IPS DF 19.7 (cell line): ENCODE data around the gene PACS2.

Experiments
- DNase-seq: peaks from one replicate; pipeline ENCODE4 v3.0.0-alpha.2; 2013; ENCODE audit warnings: low read depth, low spot score

PACS2 gene

DNA sequence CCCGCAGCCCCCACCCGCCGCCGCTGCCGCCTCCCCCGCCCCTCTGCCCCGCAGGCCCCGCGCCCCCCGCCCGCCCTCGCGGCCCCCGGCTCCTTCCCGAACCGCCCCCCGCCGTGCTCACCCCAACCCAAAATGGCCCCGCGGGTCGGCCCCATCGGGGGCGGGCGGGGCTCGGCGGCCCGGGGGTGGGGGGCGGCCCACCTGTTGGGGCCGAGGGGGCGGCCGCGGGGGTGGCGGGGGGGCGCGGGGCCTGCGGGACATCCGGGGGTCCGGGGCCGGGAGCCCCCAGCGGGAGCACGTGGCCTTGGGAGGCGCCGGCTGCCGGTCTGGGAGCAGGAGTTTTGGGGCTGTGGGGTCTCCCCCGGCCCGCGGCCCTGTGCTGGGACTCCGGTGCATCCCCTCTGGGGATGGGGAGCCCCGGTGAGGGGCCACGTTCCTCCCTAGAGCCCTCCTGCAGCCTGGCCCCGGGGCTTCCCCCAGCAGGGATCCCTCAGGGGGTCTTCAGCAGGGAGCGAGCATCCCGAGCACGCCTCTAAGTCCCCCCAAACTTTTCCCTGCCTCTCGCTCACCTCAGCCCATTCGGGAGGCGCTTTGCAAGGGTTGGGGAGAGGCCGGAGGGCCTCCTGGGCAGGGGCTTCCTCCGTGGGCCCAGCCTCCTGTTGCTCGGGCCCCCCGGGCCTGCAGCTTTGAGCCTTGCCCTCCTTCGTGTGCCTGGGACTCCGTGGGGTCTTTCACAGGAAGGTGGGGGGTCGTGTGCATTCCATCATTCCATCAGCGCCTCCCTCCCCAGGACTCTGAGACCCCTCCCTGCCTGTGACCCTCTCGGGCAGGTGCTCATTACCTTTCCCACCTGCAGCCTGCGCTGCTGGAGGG is 105.8 kb downstream of the PACS2 start:
- DNase-seq = no peak

DNA sequence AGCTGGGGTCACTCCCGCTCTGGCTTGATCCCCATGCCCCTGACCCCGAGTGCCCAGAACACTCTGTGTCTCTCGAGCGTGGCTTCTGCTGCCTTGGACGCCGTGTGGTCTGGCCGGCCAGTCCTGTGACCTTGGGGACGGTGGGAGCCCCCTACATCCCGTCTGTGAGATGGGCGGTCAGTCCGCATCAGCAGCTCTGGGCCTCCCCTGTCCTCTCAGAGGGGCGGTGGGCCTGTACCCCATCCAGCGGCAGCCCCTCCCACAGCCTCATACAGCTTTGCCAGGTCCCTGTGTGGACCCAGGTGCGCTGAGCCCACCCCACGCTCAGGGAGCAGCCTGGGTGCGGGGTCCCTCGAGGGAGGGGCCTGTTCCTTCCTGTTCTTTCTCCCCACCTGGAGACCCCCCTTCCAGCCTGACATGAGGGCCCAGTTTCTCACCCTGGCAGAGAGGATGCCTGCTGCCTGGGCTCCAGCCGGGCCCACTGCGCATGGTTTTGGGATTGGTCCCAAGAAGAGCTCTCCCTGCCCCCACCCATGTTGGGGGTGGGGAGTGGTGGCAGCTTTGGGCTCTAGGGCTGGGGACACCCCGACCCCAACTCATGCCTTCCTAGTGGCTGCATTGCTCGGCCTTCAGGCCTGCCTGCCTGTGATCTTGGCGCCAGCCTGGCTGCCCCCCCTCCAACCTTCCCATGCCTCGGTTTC is 106.6 kb downstream of the PACS2 start:
- DNase-seq = no peak

DNA sequence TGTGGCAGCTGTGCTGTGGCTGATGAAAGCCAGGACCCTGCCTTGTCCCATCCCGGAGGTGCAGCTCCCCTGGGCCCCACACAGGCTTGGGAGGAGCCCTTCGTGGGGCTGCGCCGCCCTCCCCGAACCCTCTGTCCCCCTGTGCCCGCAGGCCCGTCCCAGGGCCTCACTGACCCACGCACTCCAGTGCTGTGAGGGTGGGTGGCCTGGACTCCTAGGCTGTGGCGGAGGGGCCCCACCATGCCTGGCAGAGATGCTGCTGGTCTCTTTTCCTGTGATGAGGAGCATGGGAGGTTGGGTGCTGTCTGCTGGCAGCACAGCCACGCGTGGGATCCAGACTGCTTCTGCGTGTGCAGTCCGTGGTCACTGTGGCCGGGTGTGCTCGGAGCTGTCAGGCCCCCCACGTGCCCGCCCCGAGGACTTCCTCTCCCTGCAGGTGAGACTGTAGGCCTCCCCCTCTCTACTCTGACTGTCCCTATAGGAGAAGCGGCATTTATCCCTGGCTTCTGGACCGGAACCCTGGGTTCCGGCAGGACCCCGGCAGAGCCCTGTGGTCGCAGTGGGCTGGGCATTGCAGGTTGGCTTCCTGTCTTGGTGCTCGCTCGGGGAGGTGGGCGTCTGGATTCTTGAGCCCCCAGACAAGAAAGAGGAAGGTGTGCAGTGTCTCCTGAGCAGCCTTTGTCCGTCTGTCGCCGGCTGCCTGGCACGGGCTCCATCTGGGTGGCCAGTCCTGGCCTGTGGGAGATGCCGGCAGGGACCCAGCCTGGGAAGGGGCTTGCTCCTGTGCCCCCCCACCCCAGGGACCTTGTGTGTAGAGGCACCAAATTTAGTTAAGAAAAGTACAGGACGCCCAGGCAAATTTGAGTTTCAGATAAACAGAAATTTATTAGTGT is 107.4 kb downstream of the PACS2 start:
- no peak for DNase-seq

DNA sequence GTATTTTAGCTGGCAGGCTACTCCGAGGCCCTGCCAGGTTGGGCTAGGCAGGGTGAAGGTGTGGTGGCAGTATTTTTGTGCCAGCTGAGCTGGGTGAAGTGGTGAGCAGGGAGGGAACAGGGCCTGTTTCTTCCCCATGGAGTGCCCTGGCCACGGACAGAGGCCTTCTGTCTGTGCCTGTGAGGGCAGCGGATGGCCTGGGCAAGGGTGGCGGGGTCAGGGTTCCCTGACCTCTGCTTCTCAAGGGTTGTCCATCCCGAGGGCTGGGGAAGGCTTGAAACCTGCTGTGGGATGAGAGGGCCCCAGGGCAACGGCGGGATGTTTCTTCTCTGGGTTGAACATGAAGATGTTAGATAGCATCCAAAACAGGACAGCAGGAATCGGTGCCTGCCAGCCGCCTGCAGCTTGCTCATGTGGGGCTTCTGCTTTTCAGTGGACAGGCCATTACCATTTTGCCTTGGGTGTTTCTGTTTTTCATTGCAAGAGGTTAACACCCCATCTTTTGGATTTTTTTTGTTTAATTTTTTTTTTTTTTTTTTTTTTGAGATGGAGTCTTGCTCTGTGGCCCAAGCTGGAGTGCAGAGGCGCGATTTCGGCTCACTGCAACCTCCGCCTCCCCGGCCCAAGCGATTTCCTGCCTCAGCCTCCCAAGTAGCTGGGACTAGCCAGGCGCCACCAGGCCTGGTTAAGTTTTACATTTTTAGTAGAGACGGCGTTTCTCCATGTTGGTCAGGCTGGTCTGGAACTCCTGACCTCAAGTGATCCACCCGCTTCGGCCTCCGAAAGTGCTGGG is 108.3 kb downstream of the PACS2 start:
- DNase-seq = no peak

DNA sequence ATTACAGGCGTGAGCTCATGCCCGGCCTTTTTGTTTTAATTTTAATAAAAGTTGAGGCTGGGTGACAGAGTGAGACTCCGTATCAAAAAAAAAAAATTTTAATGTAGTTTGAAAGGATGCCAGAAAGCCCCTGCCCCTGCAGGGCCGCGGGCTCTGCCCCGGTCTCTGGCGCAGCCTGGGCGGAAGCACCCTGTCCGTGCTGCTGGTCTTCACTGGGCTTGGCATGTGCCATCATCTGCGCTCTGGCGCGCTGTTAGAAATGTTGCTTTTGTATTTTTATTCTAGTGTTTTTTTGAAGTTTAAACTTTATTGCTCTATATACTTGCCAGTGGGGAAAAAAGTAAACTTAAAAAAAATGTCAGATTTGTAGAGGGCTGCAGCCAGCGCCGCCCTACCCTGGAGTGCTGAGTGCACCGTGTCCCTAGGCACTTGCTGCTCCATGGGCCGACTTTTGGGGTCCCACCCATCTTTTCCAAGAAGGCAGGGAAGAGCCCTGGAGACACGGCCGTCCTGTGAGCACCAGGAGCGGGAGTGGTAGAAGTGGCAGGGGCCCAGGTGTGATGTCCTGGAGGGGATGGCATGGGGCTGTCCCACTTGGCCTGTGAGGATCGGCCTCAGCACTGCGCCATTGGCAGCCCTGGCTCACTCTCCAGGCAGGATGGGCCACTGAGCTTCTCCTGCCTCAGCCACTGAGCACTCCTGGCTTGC is 109.1 kb downstream of the PACS2 start:
- DNase-seq = no peak

DNA sequence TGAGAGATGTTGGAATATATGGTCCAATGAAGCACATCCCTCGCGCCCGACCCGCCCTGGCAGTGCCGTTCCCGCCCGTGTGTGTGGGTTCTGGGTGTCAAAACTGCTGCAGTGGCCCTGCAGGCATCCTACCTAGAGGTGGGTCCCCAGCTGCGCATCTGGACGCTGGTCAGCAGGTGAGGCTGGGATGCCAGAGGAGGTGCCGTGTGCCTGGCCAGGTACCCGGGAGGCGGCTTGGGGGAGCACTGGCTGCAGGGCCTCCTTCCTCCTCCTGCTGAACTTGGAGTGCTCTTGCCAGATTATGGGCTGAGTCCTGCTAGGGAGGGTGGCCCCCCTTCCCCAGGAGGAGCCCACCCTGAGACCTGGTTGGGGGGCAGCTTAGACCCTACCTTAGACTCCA is 110.3 kb downstream of the PACS2 start:
- DNase-seq = no peak

DNA sequence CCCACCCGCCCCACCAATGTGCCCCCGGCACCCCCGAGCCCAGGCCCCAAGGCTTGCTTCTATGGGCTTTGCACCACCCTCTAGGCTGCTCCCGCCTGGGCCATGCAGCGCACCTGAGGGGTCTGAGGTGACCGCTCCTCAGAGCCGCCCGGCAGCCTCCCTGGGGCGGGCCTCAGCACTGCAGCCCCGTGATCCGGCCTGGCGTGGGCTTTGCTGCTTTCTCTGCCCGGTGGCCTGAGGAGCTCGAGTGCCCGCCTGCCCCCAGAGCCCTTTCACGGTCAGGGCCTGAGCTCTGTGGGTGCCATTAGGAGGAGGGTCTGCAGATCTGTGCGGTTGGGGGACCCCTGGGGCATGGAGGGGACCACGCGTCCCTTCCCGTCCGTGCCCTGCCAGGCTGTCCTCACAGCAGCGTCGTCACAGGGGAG is 111.3 kb downstream of the PACS2 start:
- DNase-seq = no peak

DNA sequence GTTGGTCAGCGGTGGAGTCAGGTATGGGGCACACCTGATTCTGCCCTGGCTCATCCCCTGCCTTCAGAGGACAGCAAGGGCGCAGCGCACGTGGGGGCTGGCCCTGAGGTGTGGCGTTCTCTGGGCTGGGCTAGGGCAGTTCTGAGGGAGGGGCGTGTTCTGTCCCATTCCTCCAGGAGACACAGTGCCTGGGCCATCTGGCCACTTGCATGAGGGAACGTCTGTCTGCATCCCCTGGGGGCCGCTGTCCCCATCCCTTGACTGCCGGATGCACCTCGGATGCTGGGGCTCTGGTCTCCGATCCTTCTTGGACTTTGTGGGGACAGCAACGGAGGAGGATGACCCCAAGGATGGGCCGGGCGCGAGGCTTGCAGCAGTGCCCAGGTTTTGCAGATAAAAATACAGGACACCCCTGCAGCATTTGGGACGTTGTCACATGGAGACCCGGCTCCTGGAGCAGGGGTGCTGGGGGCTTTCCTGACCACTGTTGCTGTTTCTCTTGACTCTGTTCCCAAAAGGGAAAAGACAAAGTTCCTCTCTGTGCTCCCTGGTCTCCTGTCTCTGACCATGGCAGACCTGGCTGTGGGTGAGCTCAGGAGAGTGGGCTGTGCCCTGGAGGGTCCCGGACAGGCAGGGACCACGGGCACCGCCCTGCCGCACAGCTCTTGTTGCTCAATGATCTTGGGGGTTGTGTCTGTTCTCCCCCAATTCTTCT is 112.0 kb downstream of the PACS2 start:
- no peak for DNase-seq

DNA sequence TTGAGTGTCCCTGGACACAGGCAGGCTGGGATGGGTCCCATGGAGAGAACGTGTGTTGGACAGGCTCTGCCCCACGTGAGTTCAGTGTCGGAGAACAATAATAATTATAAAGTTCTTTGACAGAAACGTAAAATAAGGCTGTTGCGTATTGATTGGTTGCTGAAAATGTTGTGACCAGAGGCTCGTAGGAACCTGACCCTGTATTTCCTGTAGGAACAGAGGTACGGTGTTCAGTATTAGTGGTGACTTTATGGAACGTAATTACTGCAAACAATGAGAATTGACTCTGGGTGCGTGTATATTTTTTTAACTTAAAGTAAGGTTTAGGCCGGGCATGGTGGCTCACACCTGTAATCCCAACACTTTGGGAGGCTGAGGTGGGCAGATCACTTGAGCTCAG is 112.9 kb downstream of the PACS2 start:
- no peak for DNase-seq

DNA sequence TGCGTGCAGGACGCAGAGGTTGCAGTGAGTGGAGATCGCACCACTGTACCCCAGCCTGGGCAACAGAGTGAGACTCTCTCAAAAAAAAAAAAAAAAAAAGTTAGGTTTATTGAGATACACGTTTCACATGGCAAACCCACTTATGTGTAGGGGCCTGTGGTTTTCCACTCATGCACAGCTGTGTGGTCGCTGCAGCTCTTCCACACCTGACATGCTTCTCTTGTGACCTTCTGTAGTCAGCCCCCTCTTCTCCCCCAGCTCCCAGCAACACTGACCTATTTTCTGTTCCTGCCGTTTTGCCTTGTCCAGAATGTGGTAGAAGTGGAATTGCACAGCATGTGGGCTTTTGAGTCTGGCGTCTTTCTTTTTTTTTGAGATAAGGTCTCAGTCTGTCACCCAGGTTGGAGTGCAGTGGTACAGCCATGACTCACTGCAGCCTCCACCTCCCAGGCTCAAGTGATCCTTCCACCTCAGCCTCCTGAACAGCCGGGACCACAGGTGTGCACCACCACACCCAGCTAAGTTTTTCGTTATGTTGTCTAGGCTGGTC is 113.5 kb downstream of the PACS2 start:
- DNase-seq = no peak

DNA sequence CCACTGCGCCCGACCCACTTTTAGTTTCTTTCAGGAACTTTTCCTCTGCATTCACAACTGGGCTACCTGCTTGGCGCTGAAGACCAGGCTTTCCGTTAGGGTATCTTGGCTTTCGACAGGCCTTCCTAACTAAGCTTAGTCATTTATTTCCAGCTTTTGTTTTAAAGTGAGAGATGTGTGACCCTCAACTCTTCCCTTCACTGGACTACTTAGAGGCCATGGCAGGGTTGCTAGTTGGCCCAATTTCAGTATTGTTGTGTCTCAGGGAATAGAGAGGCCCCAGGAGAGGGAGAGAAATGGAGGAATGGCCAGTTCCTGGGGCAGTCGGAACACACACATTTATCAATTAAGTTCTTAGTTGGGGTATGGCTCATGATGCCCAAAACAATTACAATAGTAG is 115.5 kb downstream of the PACS2 start:
- DNase-seq = no peak

DNA sequence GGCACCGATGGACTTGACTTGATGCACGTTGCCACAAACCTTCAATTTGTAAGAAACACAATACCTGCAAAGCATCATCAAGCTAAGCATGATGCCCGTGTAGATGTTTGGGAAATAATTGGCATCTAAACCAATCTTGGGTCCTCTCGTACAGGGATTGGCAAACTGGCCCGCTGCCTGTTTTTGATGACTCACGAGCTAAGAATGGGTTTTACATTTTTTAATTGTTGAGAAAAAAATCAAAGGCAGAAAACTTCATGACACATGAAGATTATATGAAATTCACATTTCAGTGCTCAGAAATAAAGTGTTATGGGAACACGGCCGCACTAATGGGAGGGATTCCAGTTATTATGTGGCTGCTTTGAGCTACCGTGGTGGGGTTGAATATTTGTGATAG is 116.0 kb downstream of the PACS2 start:
- no peak for DNase-seq

DNA sequence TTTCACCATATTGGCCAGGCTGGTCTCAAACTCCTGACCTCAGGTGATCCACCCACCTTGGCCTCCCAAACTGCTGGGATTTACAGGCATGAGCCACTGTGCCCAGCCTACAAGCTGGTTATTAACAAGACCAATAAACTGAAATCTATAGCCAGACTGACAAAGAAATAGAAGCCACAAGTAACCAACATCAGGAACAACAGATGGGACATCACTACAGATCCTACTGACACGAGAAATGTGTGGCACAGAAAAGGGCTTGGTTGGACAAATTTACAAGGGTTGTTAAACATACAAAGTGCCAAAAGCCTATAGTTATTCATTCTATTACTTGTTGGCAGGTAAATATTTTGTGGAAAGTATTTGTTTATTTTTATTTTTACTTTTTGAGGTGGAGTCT is 116.7 kb downstream of the PACS2 start:
- no peak for DNase-seq

DNA sequence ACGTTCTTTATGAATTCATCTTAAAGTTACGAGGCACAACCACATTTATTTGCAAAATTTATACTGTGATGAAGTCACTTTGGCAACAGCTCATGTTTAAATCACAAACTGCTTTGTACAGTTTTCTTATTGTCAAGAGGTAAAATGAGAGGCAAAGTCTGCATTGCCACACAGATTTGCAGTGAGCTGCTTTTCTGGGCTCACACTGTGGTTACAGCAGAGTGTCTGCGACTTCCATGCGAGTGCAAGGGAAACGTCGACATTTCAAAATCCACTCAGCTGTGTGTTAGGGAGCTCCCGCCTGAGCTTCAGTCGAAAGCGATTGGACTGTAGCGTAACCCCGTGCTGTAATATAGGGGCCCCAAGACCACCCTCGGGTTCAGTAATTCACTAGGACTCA is 118.1 kb downstream of the PACS2 start:
- DNase-seq = no peak

DNA sequence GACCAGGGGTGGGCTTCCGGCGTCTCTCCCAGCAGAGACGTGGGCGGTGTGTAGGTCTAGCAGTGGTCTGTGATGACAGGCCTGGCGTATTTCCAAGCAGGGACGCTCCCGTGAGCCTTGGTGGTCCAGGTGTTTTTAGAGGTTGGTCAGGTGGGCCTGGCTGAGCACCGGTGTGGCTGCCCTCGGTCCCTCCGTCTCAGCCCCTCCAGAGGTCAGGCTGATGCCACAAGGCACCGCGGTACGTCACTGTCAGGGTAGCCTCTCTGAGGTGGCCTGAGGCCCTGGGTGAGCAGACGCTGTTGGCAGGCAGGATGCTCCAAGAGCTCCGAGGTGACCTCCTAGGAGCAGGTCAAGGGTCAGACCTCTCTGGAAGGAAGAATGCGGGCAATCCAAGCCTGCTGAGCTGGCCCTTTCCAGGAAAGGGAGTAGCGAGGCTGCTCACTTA is 118.6 kb downstream of the PACS2 start:
- DNase-seq = no peak

DNA sequence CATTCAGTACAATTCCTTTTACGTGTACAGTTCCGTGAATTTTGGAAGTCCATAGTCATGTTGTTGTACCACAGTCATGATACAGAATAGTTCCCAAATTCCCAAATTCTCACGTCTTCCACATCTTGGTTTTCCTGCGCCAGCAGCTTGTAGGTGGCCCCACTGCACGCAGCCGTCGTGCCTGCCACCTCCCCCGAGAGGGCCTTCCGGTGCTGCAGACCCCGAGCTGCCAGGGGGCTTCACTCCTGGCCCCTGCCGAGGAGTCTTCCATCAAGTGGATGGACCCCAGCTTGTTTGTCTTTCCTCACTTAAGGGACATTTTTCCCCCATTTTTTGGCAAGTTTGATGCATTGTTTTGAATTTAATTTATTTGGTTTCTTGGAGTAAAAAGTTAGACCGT is 121.9 kb downstream of the PACS2 start:
- no peak for DNase-seq

DNA sequence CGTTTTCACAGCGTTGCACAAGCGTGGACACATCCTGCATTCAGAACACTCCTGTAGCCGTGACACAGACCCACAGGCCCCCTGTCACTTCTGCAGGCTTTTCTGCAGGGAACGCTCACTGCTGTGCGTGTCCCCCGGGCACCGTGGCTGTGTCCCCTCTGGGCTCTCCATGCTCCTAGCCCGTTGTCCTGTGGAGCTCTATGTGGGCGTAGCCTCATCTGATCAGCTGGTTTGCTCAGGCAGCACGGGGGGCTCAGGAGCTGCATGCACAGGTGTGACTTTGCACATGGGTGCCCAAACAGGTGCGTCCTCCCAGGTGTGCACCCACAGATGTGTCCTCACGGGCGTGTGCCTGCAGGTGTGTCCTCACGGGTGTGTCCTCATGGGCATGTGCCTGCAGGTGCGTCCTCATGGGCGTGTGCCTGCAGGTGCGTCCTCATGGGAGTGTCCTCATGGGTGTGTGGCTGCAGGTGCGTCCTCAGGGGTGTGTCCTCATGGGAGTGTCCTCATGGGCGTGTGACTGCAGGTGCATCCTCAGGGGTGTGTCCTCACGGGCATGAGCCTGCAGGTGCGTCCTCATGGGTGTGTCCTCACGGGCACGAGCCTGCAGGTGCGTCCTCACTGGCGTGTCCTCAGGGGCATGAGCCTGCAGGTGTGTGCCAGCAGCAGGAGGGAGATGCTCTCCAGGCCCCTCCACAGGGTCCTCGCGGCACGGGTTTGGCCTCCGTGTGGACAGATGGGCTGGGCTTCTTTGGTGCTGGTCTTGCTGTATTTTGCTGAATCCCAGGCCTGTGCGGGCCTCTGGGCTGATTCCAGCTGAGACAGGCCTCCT is 122.6 kb downstream of the PACS2 start:
- DNase-seq = no peak

DNA sequence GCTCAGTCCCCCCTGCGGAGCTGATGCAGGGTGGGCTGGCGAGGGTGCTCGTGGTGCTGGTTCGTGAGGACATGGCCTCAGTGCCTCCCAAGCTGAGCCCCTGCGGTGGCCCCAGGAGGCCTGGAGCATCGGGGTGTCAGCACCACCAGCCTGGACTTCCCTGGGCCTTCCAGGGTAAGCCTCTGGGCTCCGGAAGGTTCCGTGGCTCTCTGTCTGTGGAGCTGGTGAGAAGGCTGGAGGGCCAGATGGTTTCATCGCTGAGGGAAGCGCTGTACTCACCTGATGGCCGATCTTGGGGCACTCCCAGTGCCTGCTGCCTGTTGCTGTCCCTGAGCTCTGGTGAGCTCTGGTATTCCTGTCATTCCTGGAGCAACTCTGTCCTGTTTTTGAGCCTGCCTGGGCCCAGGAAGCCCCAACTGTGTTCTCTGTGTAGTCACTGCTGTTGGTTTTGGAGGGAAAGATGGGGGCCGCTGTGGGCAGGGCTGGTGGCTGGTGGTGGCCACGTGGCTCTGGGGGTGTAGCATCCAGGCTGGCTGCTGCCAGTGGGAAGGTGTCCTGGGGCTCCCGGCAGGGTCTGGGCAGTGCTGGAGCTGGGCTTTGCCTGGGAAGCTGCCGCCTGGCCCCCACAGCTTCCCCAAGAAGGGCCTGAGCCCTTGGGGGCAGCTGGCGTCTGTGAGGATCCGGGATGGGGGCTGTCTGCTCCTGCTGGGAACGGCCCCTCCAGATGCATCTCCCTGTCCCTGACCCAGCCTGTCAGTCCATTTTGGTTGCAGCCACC is 123.4 kb downstream of the PACS2 start:
- no peak for DNase-seq
